ENCODE measurements around the gene BCAT1. TPM values are rescaled to one million over a fixed set of nuclear protein-coding genes. Genes with fewer than 3 reads are reported as not detected.
A peak's percentile ranks its signal among the peaks of the same experiment; 100 is the strongest.

BCAT1 gene
- total and polyA plus RNA-seq, 2 donors from 2014 or later: 1.3 to 15.5 TPM

GRCh38 chr12:24760162-24760561 is 188.7 kb downstream of the BCAT1 start:
- H3K9ac ChIP-seq (ENCODE audit: low read length in 3 of 3): no peak overlapping the region
- intact Hi-C loops (cut with DNase I): no loop called here
- no peak overlapping the region for H3K27ac ChIP-seq (ENCODE audit: low read depth in 2 of 2, low read length in 2 of 2)
- H3K36me3 ChIP-seq (ENCODE audit: control insufficient read depth in 2 of 3, insufficient read depth in 3 of 3, low read length in 3 of 3): no peaks in the 10 kb centered on the region
- TF ChIP-seq CTCF (IDR thresholded peaks at IDR 0.05; ENCODE audit: borderline replicate concordance, extremely low read depth, insufficient read depth): no peak
- no peak overlapping the region for H3K4me3 ChIP-seq (ENCODE audit: low read length in 3 of 3)
- peak in 3 of 5 donors; percentile 33 to 75 (median 67) for DNase-seq
- peaks cover 0 to 2% (median 0%) of the 10 kb centered on the region in 3 donors for H3K9me3 ChIP-seq (ENCODE audit: control insufficient read depth in 2 of 3, insufficient read depth in 1 of 3, low read length in 3 of 3)
- no peaks in the 10 kb centered on the region for H3K4me1 ChIP-seq (ENCODE audit: control insufficient read depth in 2 of 3, insufficient read depth in 2 of 3, low read depth in 1 of 3, low read length in 3 of 3)
- H3K27me3 ChIP-seq (ENCODE audit: control insufficient read depth, insufficient read depth, low read length): no peaks in the 10 kb centered on the region
- no peak for FAIRE-seq

Other genes with a start within 250 kb of the BCAT1 start
- 5.3 TPM for gene DNAI7, start 246.1 kb upstream of the BCAT1 start, total RNA-seq
- gene DNAI7, start 246.1 kb upstream of the BCAT1 start, polyA plus RNA-seq (ENCODE audit: insufficient read depth, low read depth, low replicate concordance): 3.0 TPM
- gene ETFRF1, start 246.1 kb upstream of the BCAT1 start, total RNA-seq: 30.8 TPM
- 61.2 TPM for gene ETFRF1, start 246.1 kb upstream of the BCAT1 start, polyA plus RNA-seq (ENCODE audit: insufficient read depth, low read depth, low replicate concordance)

Data from kidney (tissue), 14 donors.